Measurements from ENCODE around the gene USP32. TPM values are rescaled to one million over a fixed set of nuclear protein-coding genes. Genes with fewer than 3 reads are reported as not detected.

USP32 gene
- total RNA-seq, 1 donor from 2014 or later: 37.4 TPM

DNA sequence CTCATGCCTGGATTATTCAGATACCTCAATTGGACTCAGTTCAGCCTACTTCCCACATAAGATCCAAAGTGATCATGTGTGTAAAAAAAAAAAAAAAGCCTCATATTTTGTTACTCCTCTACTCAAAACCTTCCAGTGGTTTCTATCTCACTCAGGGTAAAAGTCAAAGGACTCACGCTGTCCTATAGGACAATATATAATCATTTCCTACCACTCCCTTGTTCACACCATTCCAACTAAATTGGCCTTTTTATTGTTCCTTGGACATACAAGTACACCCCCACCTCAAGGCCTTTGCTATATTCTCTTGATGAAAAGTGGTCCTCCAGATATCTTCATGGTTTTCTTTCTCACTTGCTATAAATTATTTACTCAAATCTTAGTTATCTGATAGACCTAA, 99.2 kb downstream of the USP32 start:
- Mint-ChIP-seq H3K27ac (ENCODE audit: unreplicated experiment) (no peak overlapping the region), H3K4me3 (ENCODE audit: unreplicated experiment) (no peak overlapping the region), H3K9me3 (ENCODE audit: unreplicated experiment) (no peaks in the 10 kb centered on the region), H3K36me3 (ENCODE audit: low read depth, unreplicated experiment) (no peaks in the 10 kb centered on the region), H3K27me3 (ENCODE audit: unreplicated experiment) (no peaks in the 10 kb centered on the region), H3K4me1 (ENCODE audit: unreplicated experiment) (peaks cover 8% of the 10 kb centered on the region)
- no peak for DNase-seq (ENCODE audit: low spot score)
- TF ChIP-seq, protein P1, sequence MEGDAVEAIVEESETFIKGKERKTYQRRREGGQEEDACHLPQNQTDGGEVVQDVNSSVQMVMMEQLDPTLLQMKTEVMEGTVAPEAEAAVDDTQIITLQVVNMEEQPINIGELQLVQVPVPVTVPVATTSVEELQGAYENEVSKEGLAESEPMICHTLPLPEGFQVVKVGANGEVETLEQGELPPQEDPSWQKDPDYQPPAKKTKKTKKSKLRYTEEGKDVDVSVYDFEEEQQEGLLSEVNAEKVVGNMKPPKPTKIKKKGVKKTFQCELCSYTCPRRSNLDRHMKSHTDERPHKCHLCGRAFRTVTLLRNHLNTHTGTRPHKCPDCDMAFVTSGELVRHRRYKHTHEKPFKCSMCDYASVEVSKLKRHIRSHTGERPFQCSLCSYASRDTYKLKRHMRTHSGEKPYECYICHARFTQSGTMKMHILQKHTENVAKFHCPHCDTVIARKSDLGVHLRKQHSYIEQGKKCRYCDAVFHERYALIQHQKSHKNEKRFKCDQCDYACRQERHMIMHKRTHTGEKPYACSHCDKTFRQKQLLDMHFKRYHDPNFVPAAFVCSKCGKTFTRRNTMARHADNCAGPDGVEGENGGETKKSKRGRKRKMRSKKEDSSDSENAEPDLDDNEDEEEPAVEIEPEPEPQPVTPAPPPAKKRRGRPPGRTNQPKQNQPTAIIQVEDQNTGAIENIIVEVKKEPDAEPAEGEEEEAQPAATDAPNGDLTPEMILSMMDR (IDR thresholded peaks at IDR 0.05; ENCODE audit: unreplicated experiment): no peak

DNA sequence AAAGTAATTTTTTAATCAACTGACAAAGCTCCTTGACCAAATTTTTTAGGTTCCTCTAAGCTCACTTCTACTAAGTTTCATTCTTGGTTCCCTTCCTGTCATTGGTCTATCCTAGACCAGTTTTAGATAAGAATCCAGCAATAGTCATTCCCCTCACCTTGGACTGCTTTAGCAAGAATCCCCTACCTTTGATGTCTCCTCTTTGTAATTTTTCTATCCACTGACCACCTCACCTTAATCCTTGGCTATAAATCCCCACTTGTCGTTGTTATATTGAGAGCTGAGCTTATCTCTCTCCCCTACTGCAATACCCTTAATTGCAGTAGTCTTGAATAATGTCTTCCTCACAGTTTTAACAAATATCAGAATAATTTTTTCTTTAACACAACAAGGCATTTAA, 107.2 kb downstream of the USP32 start:
- TF ChIP-seq, protein P1 (IDR thresholded peaks at IDR 0.05; ENCODE audit: unreplicated experiment): no peak
- DNase-seq (ENCODE audit: low spot score): no peak
- H3K27ac Mint-ChIP-seq (ENCODE audit: unreplicated experiment): no peak overlapping the region
- no peaks in the 10 kb centered on the region for H3K9me3 Mint-ChIP-seq (ENCODE audit: unreplicated experiment)
- no peaks in the 10 kb centered on the region for H3K36me3 Mint-ChIP-seq (ENCODE audit: low read depth, unreplicated experiment)
- H3K4me1 Mint-ChIP-seq (ENCODE audit: unreplicated experiment): no peaks in the 10 kb centered on the region
- H3K4me3 Mint-ChIP-seq (ENCODE audit: unreplicated experiment): no peak overlapping the region
- no peaks in the 10 kb centered on the region for H3K27me3 Mint-ChIP-seq (ENCODE audit: unreplicated experiment)

DNA sequence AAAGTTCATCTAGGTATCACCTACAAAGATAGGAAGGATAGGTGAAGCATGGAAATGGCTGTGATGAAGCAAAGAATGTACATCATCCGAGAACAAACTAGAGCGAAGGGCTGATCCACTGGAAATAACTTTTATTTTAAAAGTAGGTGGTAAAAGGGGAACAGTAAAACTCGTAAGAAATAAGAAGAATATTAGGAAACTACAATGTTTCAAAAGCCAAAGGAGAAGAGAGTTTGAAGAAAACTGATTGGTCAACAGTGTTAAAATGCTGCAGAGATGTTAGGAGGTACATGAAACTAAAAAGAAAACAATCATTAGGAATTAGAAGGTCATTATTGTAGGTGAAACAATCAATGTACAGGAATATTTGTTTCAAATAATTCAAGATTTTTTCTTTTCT, 108.1 kb downstream of the USP32 start:
- TF ChIP-seq, protein P1 (IDR thresholded peaks at IDR 0.05; ENCODE audit: unreplicated experiment): no peak
- DNase-seq (ENCODE audit: low spot score): no peak
- Mint-ChIP-seq H3K27me3 (ENCODE audit: unreplicated experiment) (no peaks in the 10 kb centered on the region), H3K36me3 (ENCODE audit: low read depth, unreplicated experiment) (no peaks in the 10 kb centered on the region), H3K9me3 (ENCODE audit: unreplicated experiment) (no peaks in the 10 kb centered on the region), H3K27ac (ENCODE audit: unreplicated experiment) (no peak overlapping the region), H3K4me1 (ENCODE audit: unreplicated experiment) (peaks cover 3% of the 10 kb centered on the region), H3K4me3 (ENCODE audit: unreplicated experiment) (no peak overlapping the region)

DNA sequence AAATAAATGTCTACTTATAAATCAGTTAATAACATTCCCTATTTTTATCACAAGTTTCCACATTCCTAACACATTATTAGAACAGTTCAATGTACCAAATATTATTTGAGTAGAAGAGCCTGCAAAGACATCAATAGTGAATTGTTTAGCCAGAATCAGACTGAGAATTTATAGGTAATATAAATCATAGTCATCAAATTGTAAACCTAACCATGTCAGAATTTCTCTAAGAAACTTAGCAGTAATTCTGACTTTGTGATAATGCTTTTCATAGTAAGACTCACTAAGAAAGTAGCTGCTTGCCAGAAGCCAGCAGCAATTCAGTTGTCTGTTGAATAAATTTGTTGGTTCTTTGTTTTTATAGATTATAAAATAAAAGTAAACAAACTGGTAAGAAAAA, 111.3 kb downstream of the USP32 start:
- Mint-ChIP-seq H3K9me3 (ENCODE audit: unreplicated experiment) (no peaks in the 10 kb centered on the region), H3K4me1 (ENCODE audit: unreplicated experiment) (peaks cover 13% of the 10 kb centered on the region), H3K36me3 (ENCODE audit: low read depth, unreplicated experiment) (no peaks in the 10 kb centered on the region), H3K27ac (ENCODE audit: unreplicated experiment) (no peak overlapping the region), H3K4me3 (ENCODE audit: unreplicated experiment) (no peak overlapping the region), H3K27me3 (ENCODE audit: unreplicated experiment) (no peaks in the 10 kb centered on the region)
- no peak for DNase-seq (ENCODE audit: low spot score)
- TF ChIP-seq, protein P1 (IDR thresholded peaks at IDR 0.05; ENCODE audit: unreplicated experiment): no peak

DNA sequence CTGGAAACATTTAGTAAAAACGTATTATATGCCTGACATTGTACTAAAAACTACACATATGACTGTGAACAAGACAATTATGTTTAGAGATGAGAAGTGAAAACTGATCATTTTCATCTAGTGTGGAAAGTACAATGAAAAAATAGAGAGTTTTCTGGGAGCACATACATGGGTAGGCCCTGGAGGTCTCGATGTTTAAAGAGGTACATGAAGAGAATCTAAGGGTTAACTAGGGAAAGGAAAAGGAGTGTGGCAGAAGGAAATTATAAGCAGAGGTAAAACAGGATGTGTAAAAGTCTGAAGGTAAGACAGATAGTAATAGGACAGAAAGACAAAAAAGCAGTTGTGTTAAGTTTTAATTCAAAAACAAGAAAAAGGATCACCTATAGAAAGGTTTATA, 113.7 kb downstream of the USP32 start:
- TF ChIP-seq, protein P1 (IDR thresholded peaks at IDR 0.05; ENCODE audit: unreplicated experiment): no peak
- Mint-ChIP-seq H3K27ac (ENCODE audit: unreplicated experiment) (peak overlapping the region; percentile 5), H3K27me3 (ENCODE audit: unreplicated experiment) (no peaks in the 10 kb centered on the region), H3K4me1 (ENCODE audit: unreplicated experiment) (peaks cover 22% of the 10 kb centered on the region), H3K4me3 (ENCODE audit: unreplicated experiment) (no peak overlapping the region), H3K36me3 (ENCODE audit: low read depth, unreplicated experiment) (no peaks in the 10 kb centered on the region), H3K9me3 (ENCODE audit: unreplicated experiment) (no peaks in the 10 kb centered on the region)
- no peak for DNase-seq (ENCODE audit: low spot score)
